EH (cell line): ENCODE data around the gene ANKAR.
A peak's percentile ranks its signal among the peaks of the same experiment; 100 is the strongest.
"Not testable (repeated sequence)": the region's sequence is repeated elsewhere in the genome, so short reads cannot be mapped to it uniquely, and the experiment has no call there.

ENCODE experiments used
- DNase-seq: peaks from one replicate; pipeline ENCODE4 v3.0.0-alpha.2; 2015; ENCODE audit warnings: low read depth

The ANKAR gene

GRCh38 chr2:189660803-189661147 lies 13.7 kb upstream of the ANKAR start:
- DNase-seq = no peak

- peak; percentile 100 for DNase-seq
Measured at GRCh38 chr2:189661148-189661956, 13.1 kb upstream of the ANKAR start, which contains the start of gene ASNSD1. ASNSD1 (plus strand) TSS chr2:189661459; CDS start chr2:189666133, 4,674 bp downstream.

- DNase-seq = no peak
Measured at GRCh38 chr2:189661957-189662321, 12.5 kb upstream of the ANKAR start.

GRCh38 chr2:189662669-189663226 lies 11.7 kb upstream of the ANKAR start:
- no peak for DNase-seq

- DNase-seq = not testable (repeated sequence)
Measured at GRCh38 chr2:189663319-189663718, 11.2 kb upstream of the ANKAR start.

GRCh38 chr2:189669913-189670312 lies 4.6 kb upstream of the ANKAR start:
- no peak for DNase-seq

- no peak for DNase-seq
Measured at GRCh38 chr2:189673661-189674373, 653 bp upstream of the ANKAR start.

GRCh38 chr2:189676471-189676870 lies 2.0 kb downstream of the ANKAR start:
- DNase-seq = peak; percentile 23

- peak; percentile 30 for DNase-seq
Measured at GRCh38 chr2:189679226-189679625, 4.8 kb downstream of the ANKAR start.

- DNase-seq = no peak
Measured at GRCh38 chr2:189681203-189681602, 6.7 kb downstream of the ANKAR start.

- DNase-seq = peak; percentile 38
Measured at GRCh38 chr2:189681903-189682302, 7.4 kb downstream of the ANKAR start.

GRCh38 chr2:189683348-189683747 lies 8.9 kb downstream of the ANKAR start:
- DNase-seq = no peak

- DNase-seq = no peak
Measured at GRCh38 chr2:189684811-189685210, 10.3 kb downstream of the ANKAR start.

GRCh38 chr2:189685540-189686229 lies 11.2 kb downstream of the ANKAR start:
- DNase-seq = peak; percentile 77

GRCh38 chr2:189687796-189688195 lies 13.3 kb downstream of the ANKAR start:
- DNase-seq = not testable (repeated sequence)

- DNase-seq = no peak
Measured at GRCh38 chr2:189696223-189696622, 21.8 kb downstream of the ANKAR start.

- peak; percentile 60 for DNase-seq
Measured at GRCh38 chr2:189698020-189698887, 23.8 kb downstream of the ANKAR start.

- no peak for DNase-seq
Measured at GRCh38 chr2:189700681-189701080, 26.2 kb downstream of the ANKAR start.

- DNase-seq = no peak
Measured at GRCh38 chr2:189702071-189702470, 27.6 kb downstream of the ANKAR start.

- DNase-seq = no peak
Measured at GRCh38 chr2:189709501-189710221, 35.2 kb downstream of the ANKAR start.

GRCh38 chr2:189717593-189717992 lies 43.1 kb downstream of the ANKAR start:
- not testable (repeated sequence) for DNase-seq
